Glomerular visceral epithelial cell (primary cell): Measurements from ENCODE around the gene RBMS2.

Experiments used
- DNase-seq: peaks from one replicate; pipeline ENCODE4 v3.0.0-alpha.2; 2016; ENCODE audit errors: extremely low spot score

Gene RBMS2

GRCh38 chr12:56631790-56632700 is 110.4 kb downstream of the RBMS2 start:
- peak; percentile 40 for DNase-seq

GRCh38 chr12:56632701-56633467 is 111.3 kb downstream of the RBMS2 start:
- no peak for DNase-seq

- DNase-seq, result no peak
These were observed 112.0 kb downstream of the RBMS2 start for GRCh38 chr12:56633468-56634241.

- DNase-seq, result peak; percentile 63
These were observed 112.7 kb downstream of the RBMS2 start for GRCh38 chr12:56634242-56634836.

GRCh38 chr12:56634837-56635791 is 113.5 kb downstream of the RBMS2 start:
- DNase-seq, result peak; percentile 89

- DNase-seq, result peak; percentile 86
These were observed 114.4 kb downstream of the RBMS2 start for GRCh38 chr12:56635806-56636674.

- DNase-seq, result peak; percentile 100
These were observed 115.3 kb downstream of the RBMS2 start for GRCh38 chr12:56636675-56637540.

- no peak for DNase-seq
These were observed 116.0 kb downstream of the RBMS2 start for GRCh38 chr12:56637621-56638020.

- DNase-seq, result no peak
These were observed 119.6 kb downstream of the RBMS2 start for GRCh38 chr12:56641219-56641618.

GRCh38 chr12:56644654-56645053 is 123.0 kb downstream of the RBMS2 start:
- no peak for DNase-seq

GRCh38 chr12:56645201-56645716 is 123.6 kb downstream of the RBMS2 start:
- DNase-seq, result no peak
